Stimulated activated CD8-positive, alpha-beta memory T cell treated with anti-CD3 and anti-CD28 coated beads, Interleukin-12 subunit alpha, Interleukin-12 subunit beta, amount 100 ng/mL, for 4 hours (primary cell): ENCODE results near the gene AKIRIN2.
"Not testable (repeated sequence)": the region's sequence is repeated elsewhere in the genome, so short reads cannot be mapped to it uniquely, and the experiment has no call there.

ENCODE experiments used
- DNase-seq: peaks from one replicate; pipeline ENCODE4 v3.0.0-alpha.2; 2020; ENCODE audit warnings: low read depth

AKIRIN2 gene

GRCh38 chr6:87687296-87687695 is 14.7 kb downstream of the AKIRIN2 start:
- no peak for DNase-seq

- DNase-seq = not testable (repeated sequence)
Observed at GRCh38 chr6:87686636-87687205, 15.3 kb downstream of the AKIRIN2 start.

GRCh38 chr6:87684895-87685654 is 17.0 kb downstream of the AKIRIN2 start:
- no peak for DNase-seq

GRCh38 chr6:87683890-87684289 is 18.1 kb downstream of the AKIRIN2 start:
- DNase-seq = no peak

GRCh38 chr6:87682310-87682709 is 19.7 kb downstream of the AKIRIN2 start:
- DNase-seq = no peak

GRCh38 chr6:87675004-87675681 is 26.9 kb downstream of the AKIRIN2 start:
- DNase-seq = no peak

- no peak for DNase-seq
Observed at GRCh38 chr6:87674290-87674689, 27.7 kb downstream of the AKIRIN2 start.

- DNase-seq = no peak
Observed at GRCh38 chr6:87673237-87673636, 28.8 kb downstream of the AKIRIN2 start.

GRCh38 chr6:87672641-87673040 is 29.4 kb downstream of the AKIRIN2 start:
- no peak for DNase-seq

- DNase-seq = no peak
Observed at GRCh38 chr6:87671555-87672029, 30.4 kb downstream of the AKIRIN2 start.

- DNase-seq = no peak
Observed at GRCh38 chr6:87670707-87671106, 31.3 kb downstream of the AKIRIN2 start.

GRCh38 chr6:87669051-87669450 is 33.0 kb downstream of the AKIRIN2 start:
- no peak for DNase-seq

- DNase-seq = no peak
Observed at GRCh38 chr6:87668013-87668412, 34.0 kb downstream of the AKIRIN2 start.

- no peak for DNase-seq
Observed at GRCh38 chr6:87667032-87667431, 35.0 kb downstream of the AKIRIN2 start.

- DNase-seq = no peak
Observed at GRCh38 chr6:87664921-87665485, 37.0 kb downstream of the AKIRIN2 start.

- DNase-seq = no peak
Observed at GRCh38 chr6:87663434-87663833, 38.6 kb downstream of the AKIRIN2 start.

- no peak for DNase-seq
Observed at GRCh38 chr6:87661503-87661902, 40.5 kb downstream of the AKIRIN2 start.

GRCh38 chr6:87661016-87661415 is 41.0 kb downstream of the AKIRIN2 start:
- DNase-seq = no peak

GRCh38 chr6:87660226-87660911 is 41.7 kb downstream of the AKIRIN2 start:
- DNase-seq = no peak

GRCh38 chr6:87658516-87658915 is 43.5 kb downstream of the AKIRIN2 start:
- no peak for DNase-seq

- DNase-seq = no peak
Observed at GRCh38 chr6:87656857-87657256, 45.2 kb downstream of the AKIRIN2 start.

- DNase-seq = no peak
Observed at GRCh38 chr6:87655824-87656223, 46.2 kb downstream of the AKIRIN2 start.
